HL-60 (cell line): ENCODE measurements around the gene GPC1.

Experiments used
- DNase-seq, 2 experiments: peaks; one replicate each; pipeline ENCODE4 v3.0.0-alpha.2; 2010 to 2020; ENCODE audit warnings: low read depth in 1 of 2, low spot score in 1 of 2
- H3K27ac ChIP-seq: fragments of 250-450 bp; sonication (Bioruptor Pico); replicated peaks from 2 replicates; pipeline ENCODE4 v1.5.1; 2020; ENCODE audit warnings: mild to moderate bottlenecking, moderate library complexity
- H3K27me3 ChIP-seq: fragments of 250-450 bp; sonication (Bioruptor Pico); 2 replicates; pipeline ENCODE4 v1.5.1; 2021; ENCODE audit warnings: mild to moderate bottlenecking, moderate library complexity; ENCODE audit not compliant: insufficient read depth, poor library complexity, severe bottlenecking
- H3K4me3 ChIP-seq: replicated peaks from 2 replicates; pipeline ENCODE4 v1.5.1; 2011; ENCODE audit warnings: mild to moderate bottlenecking, control low read depth, low read length; ENCODE audit not compliant: insufficient read depth
- CTCF ChIP-seq: IDR thresholded peaks from one replicate; pipeline ENCODE4 v1.5.1; 2011; ENCODE audit warnings: low read length, control low read depth, inconsistent platforms; ENCODE audit not compliant: insufficient read depth
- GABPA ChIP-seq: IDR thresholded peaks from 2 replicates; pipeline ENCODE4 v1.6.1; 2012; ENCODE audit warnings: low read depth
- POLR2AphosphoS5 ChIP-seq: IDR thresholded peaks from 2 replicates; pipeline ENCODE4 v1.6.1; 2012; ENCODE audit warnings: low read depth
- REST ChIP-seq: IDR thresholded peaks from 2 replicates; pipeline ENCODE4 v1.6.1; 2012; ENCODE audit warnings: low read depth; ENCODE audit not compliant: insufficient replicate concordance
- SPI1 ChIP-seq: IDR thresholded peaks from 2 replicates; pipeline ENCODE4 v1.6.1; 2012; ENCODE audit warnings: low read depth, mild to moderate bottlenecking, borderline replicate concordance

The GPC1 gene

GRCh38 chr2:240431271-240431660 lies 4.2 kb upstream of the GPC1 start:
- H3K27me3 ChIP-seq: peaks cover 25% of the 10 kb centered on the region
- H3K4me3 ChIP-seq: no peak overlapping the region
- no peak overlapping the region for H3K27ac ChIP-seq
- DNase-seq: no peak
- TF ChIP-seq REST (no peak), GABPA (no peak), SPI1 (no peak), POLR2AphosphoS5 (no peak), CTCF (no peak)

GRCh38 chr2:240431661-240432424 lies 3.6 kb upstream of the GPC1 start:
- no peak for DNase-seq
- Histone ChIP-seq H3K4me3 (no peak overlapping the region), H3K27ac (no peak overlapping the region), H3K27me3 (peaks cover 30% of the 10 kb centered on the region)
- no peak for TF ChIP-seq GABPA
- no peak for TF ChIP-seq REST
- no peak for TF ChIP-seq POLR2AphosphoS5
- no peak for TF ChIP-seq CTCF
- no peak for TF ChIP-seq SPI1

GRCh38 chr2:240432430-240432819 lies 3.0 kb upstream of the GPC1 start:
- TF ChIP-seq REST (no peak), SPI1 (no peak), CTCF (no peak), POLR2AphosphoS5 (no peak), GABPA (no peak)
- Histone ChIP-seq H3K27ac (no peak overlapping the region), H3K4me3 (no peak overlapping the region), H3K27me3 (peaks cover 36% of the 10 kb centered on the region)
- no peak for DNase-seq
